GM18498 (cell line): Measurements from ENCODE around the gene COL4A1.

ENCODE experiments used
- ATAC-seq: cut with Tn5 transposase; IDR thresholded peaks from one replicate; pipeline ENCODE4 v1.9.1; 2021; ENCODE audit warnings: mild to moderate bottlenecking, moderate library complexity; ENCODE audit not compliant: unreplicated experiment

The COL4A1 gene

GRCh38 chr13:110227864-110228643 lies 78.9 kb downstream of the COL4A1 start:
- ATAC-seq, result no peak

GRCh38 chr13:110227416-110227815 lies 79.5 kb downstream of the COL4A1 start:
- ATAC-seq, result no peak

- ATAC-seq, result no peak
These were observed 81.1 kb downstream of the COL4A1 start for GRCh38 chr13:110225609-110226574.

- ATAC-seq, result no peak
These were observed 82.0 kb downstream of the COL4A1 start for GRCh38 chr13:110225003-110225402.

- ATAC-seq, result no peak
These were observed 82.4 kb downstream of the COL4A1 start for GRCh38 chr13:110224519-110224918.

GRCh38 chr13:110221406-110222117 lies 85.4 kb downstream of the COL4A1 start:
- no peak for ATAC-seq

- ATAC-seq, result no peak
These were observed 86.5 kb downstream of the COL4A1 start for GRCh38 chr13:110220471-110220870.

- ATAC-seq, result no peak
These were observed 88.3 kb downstream of the COL4A1 start for GRCh38 chr13:110218581-110219201.

GRCh38 chr13:110217811-110218210 lies 89.1 kb downstream of the COL4A1 start:
- ATAC-seq, result no peak

- ATAC-seq, result no peak
These were observed 89.9 kb downstream of the COL4A1 start for GRCh38 chr13:110217085-110217484.

GRCh38 chr13:110216398-110217041 lies 90.4 kb downstream of the COL4A1 start:
- ATAC-seq, result no peak

GRCh38 chr13:110216006-110216397 lies 91.0 kb downstream of the COL4A1 start:
- ATAC-seq, result no peak

GRCh38 chr13:110215606-110216005 lies 91.4 kb downstream of the COL4A1 start:
- ATAC-seq, result no peak

GRCh38 chr13:110214637-110215036 lies 92.3 kb downstream of the COL4A1 start:
- ATAC-seq, result no peak

- no peak for ATAC-seq
These were observed 93.4 kb downstream of the COL4A1 start for GRCh38 chr13:110213461-110214074.

- ATAC-seq, result no peak
These were observed 94.4 kb downstream of the COL4A1 start for GRCh38 chr13:110212529-110212928.

GRCh38 chr13:110211735-110212134 lies 95.2 kb downstream of the COL4A1 start:
- ATAC-seq, result no peak

GRCh38 chr13:110211046-110211445 lies 95.9 kb downstream of the COL4A1 start:
- ATAC-seq, result no peak

GRCh38 chr13:110210604-110210985 lies 96.4 kb downstream of the COL4A1 start:
- no peak for ATAC-seq
